ENCODE data around the gene RARB. TPM values are rescaled to one million over a fixed set of nuclear protein-coding genes. Genes with fewer than 3 reads are reported as not detected.

Gene RARB
- total RNA-seq, 1 donor from 2014 or later: 1.8 TPM

DNA sequence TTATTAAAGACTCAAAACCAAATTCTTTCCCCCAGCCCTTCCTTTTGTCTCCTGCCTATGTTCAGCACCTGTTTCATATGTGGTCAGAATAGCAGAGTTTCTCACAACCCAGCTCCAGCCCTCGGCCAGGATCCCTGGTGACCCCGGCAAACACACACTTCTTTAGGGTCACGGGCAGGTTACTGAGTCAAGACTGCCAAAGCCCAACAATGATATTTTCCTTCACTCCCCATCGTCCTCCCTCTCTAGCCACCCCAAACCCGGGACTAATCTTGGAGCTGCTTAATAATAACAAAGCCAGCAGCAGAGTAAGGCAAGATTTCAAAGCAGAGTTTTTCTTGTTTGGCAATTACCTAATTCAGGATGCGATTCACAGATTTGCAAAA lies 25.5 kb downstream of the RARB start:
- TF ChIP-seq EZH2phosphoT487 (IDR thresholded peaks at IDR 0.05): no peak
- no peak for TF ChIP-seq CTCF (IDR thresholded peaks at IDR 0.05)
- no peak for TF ChIP-seq EZH2 (IDR thresholded peaks at IDR 0.05)
- no peaks in the 10 kb centered on the region for H3K36me3 Mint-ChIP-seq
- H3K9me3 ChIP-seq (ENCODE audit: low read depth): no peaks in the 10 kb centered on the region
- no peaks in the 10 kb centered on the region for H3K36me3 ChIP-seq
- H3K27ac Mint-ChIP-seq: no peak overlapping the region
- H3K4me2 ChIP-seq: no peak overlapping the region
- H4K20me1 ChIP-seq (ENCODE audit: low read depth): no peaks in the 10 kb centered on the region
- no peak overlapping the region for H3K4me3 Mint-ChIP-seq
- no peak overlapping the region for H3K27ac ChIP-seq
- peaks cover 26% of the 10 kb centered on the region for H3F3A ChIP-seq (ENCODE audit: low read depth)
- H3K4me1 ChIP-seq: peaks cover 37% of the 10 kb centered on the region
- no peak overlapping the region for H3K4me3 ChIP-seq
- no peak for DNase-seq (ENCODE audit: low spot score)
- H3K4me1 Mint-ChIP-seq: peaks cover 44% of the 10 kb centered on the region
- no peaks in the 10 kb centered on the region for H3K27me3 ChIP-seq
- no peaks in the 10 kb centered on the region for H3K79me2 ChIP-seq (ENCODE audit: low read depth)
- H2AFZ ChIP-seq (replicated peaks): no peak overlapping the region
- H3K27me3 Mint-ChIP-seq (ENCODE audit: insufficient read depth, low read depth): no peaks in the 10 kb centered on the region
- no peak overlapping the region for H3K9ac ChIP-seq
- H3K9me3 Mint-ChIP-seq: peaks cover 3% of the 10 kb centered on the region

- Mint-ChIP-seq H3K27me3 (ENCODE audit: insufficient read depth, low read depth) (no peaks in the 10 kb centered on the region), H3K4me1 (peaks cover 37% of the 10 kb centered on the region), H3K4me3 (no peak overlapping the region), H3K9me3 (peaks cover 3% of the 10 kb centered on the region), H3K36me3 (no peaks in the 10 kb centered on the region), H3K27ac (no peak overlapping the region)
- Histone ChIP-seq H4K20me1 (ENCODE audit: low read depth) (no peaks in the 10 kb centered on the region), H3K4me2 (peak overlapping the region; percentile 38), H3K4me3 (no peak overlapping the region), H3K36me3 (no peaks in the 10 kb centered on the region), H3K27ac (no peak overlapping the region), H3F3A (ENCODE audit: low read depth) (peaks cover 24% of the 10 kb centered on the region), H3K9me3 (ENCODE audit: low read depth) (no peaks in the 10 kb centered on the region), H3K4me1 (peaks cover 31% of the 10 kb centered on the region), H2AFZ (replicated peaks) (peak overlapping the region; percentile 28), H3K27me3 (no peaks in the 10 kb centered on the region), H3K79me2 (ENCODE audit: low read depth) (no peaks in the 10 kb centered on the region), H3K9ac (no peak overlapping the region)
- no peak for TF ChIP-seq EZH2 (IDR thresholded peaks at IDR 0.05)
- no peak for TF ChIP-seq CTCF (IDR thresholded peaks at IDR 0.05)
- no peak for TF ChIP-seq EZH2phosphoT487 (IDR thresholded peaks at IDR 0.05)
- no peak for DNase-seq (ENCODE audit: low spot score)
Observed at GRCh38 chr3:25454005-25454927, 26.2 kb downstream of the RARB start.

- H3K27ac ChIP-seq: no peak overlapping the region
- peak overlapping the region; percentile 38 for H3K4me2 ChIP-seq
- no peaks in the 10 kb centered on the region for H3K9me3 ChIP-seq (ENCODE audit: low read depth)
- H3K4me3 Mint-ChIP-seq: no peak overlapping the region
- H3K4me1 ChIP-seq: peaks cover 28% of the 10 kb centered on the region
- H3K36me3 ChIP-seq: no peaks in the 10 kb centered on the region
- peaks cover 34% of the 10 kb centered on the region for H3K4me1 Mint-ChIP-seq
- no peaks in the 10 kb centered on the region for H4K20me1 ChIP-seq (ENCODE audit: low read depth)
- peaks cover 3% of the 10 kb centered on the region for H3K9me3 Mint-ChIP-seq
- peak; percentile 27 for DNase-seq (ENCODE audit: low spot score)
- H3K9ac ChIP-seq: no peak overlapping the region
- no peak overlapping the region for H3K4me3 ChIP-seq
- no peaks in the 10 kb centered on the region for H3K27me3 ChIP-seq
- no peaks in the 10 kb centered on the region for H3K36me3 Mint-ChIP-seq
- no peaks in the 10 kb centered on the region for H3K27me3 Mint-ChIP-seq (ENCODE audit: insufficient read depth, low read depth)
- TF ChIP-seq EZH2phosphoT487 (IDR thresholded peaks at IDR 0.05): no peak
- TF ChIP-seq CTCF (IDR thresholded peaks at IDR 0.05): no peak
- TF ChIP-seq EZH2 (IDR thresholded peaks at IDR 0.05): no peak
- peaks cover 22% of the 10 kb centered on the region for H3F3A ChIP-seq (ENCODE audit: low read depth)
- H3K79me2 ChIP-seq (ENCODE audit: low read depth): no peaks in the 10 kb centered on the region
- no peak overlapping the region for H3K27ac Mint-ChIP-seq
- peak overlapping the region; percentile 28 for H2AFZ ChIP-seq (replicated peaks)
Observed at GRCh38 chr3:25455441-25456132, 27.5 kb downstream of the RARB start.
